ENCODE measurements around the gene OSGEP.

DNA sequence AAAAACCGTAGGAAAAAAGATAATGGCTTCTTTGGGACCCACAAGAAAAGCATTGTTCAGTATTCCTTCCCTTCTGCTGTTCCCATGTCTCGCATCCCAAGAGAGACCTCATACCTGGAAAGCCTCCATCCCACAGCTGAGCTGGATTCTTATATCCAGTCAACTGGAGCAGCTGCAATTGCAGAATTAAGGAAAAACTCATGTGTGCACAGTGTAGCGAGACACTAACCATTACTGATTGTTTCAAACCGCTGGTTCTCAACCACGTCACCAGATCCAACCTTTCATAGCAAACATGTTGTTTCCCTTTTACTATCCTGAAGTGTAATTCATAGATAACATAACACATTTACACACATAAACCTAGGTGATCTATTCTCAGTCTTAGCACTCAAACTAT lies 45.3 kb upstream of the OSGEP start:
- TF ChIP-seq, protein P1, sequence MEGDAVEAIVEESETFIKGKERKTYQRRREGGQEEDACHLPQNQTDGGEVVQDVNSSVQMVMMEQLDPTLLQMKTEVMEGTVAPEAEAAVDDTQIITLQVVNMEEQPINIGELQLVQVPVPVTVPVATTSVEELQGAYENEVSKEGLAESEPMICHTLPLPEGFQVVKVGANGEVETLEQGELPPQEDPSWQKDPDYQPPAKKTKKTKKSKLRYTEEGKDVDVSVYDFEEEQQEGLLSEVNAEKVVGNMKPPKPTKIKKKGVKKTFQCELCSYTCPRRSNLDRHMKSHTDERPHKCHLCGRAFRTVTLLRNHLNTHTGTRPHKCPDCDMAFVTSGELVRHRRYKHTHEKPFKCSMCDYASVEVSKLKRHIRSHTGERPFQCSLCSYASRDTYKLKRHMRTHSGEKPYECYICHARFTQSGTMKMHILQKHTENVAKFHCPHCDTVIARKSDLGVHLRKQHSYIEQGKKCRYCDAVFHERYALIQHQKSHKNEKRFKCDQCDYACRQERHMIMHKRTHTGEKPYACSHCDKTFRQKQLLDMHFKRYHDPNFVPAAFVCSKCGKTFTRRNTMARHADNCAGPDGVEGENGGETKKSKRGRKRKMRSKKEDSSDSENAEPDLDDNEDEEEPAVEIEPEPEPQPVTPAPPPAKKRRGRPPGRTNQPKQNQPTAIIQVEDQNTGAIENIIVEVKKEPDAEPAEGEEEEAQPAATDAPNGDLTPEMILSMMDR (IDR thresholded peaks at IDR 0.05): no peak
- TF ChIP-seq POLR2A (IDR thresholded peaks at IDR 0.05) (no peak), POLR2AphosphoS5 (IDR thresholded peaks at IDR 0.05) (no peak)
